GM21737 (cell line): Measurements from ENCODE around the gene GBA3.

Experiments
- ATAC-seq: cut with Tn5 transposase; IDR thresholded peaks from one replicate; pipeline ENCODE4 v1.9.1; 2021; ENCODE audit warnings: mild to moderate bottlenecking, moderate library complexity; ENCODE audit not compliant: unreplicated experiment

The GBA3 gene

DNA sequence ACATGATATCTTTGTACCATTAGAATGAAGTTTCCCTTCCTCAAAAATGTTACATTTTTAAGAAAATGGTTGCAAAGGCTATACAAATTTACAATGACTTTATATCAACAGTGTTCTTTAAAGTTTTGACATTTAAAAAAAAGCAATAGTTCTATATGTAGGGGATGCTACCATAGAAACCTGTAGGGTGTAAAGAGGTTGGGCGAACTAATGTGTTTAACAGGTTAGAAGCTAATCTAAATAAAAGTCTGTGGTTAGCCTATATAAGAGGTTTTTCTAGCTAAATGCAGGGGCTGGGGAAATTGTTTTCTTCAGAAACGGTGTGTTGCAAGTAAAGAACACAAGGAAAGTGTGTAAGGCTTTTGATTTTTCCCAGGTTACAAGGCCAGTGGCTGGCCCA is 73.3 kb downstream of the GBA3 start:
- no peak for ATAC-seq

DNA sequence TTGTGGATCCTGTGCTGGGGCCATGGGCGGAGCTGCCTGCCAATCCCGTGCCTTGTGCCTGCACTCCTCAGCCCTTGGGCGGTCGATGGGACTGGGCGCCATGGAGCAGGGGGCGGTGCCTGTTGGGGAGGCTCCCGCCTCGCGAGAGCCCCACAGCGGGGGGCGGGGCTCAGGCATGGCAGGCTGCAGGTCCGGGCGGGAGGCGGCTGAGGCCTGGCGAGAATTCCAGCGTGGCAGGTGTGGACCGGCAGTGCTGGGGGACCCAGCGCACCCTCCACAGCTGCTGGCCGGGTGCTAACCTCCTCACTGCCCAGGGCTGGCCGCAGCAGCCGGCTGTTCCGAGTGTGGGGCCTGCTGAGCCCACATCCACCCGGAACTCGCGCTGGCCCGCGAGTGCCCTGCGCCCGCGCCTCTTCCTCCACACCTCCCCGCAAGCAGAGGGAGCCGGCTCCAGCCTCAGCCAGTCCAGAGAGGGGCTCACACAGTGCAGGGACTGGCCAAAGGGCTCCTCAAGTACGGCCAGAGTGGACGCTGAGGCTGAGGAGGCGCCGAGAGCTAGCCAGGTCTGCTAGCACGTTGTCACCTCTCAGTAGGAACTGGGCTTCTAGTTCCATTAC is 85.9 kb downstream of the GBA3 start:
- ATAC-seq, result no peak

GRCh38 chr4:22780317-22780716 is 87.6 kb downstream of the GBA3 start:
- no peak for ATAC-seq

- ATAC-seq, result no peak
Measured at GRCh38 chr4:22780797-22781196, 88.1 kb downstream of the GBA3 start.

- ATAC-seq, result no peak
Measured at GRCh38 chr4:22787753-22788375, 95.1 kb downstream of the GBA3 start.

- no peak for ATAC-seq
Measured at GRCh38 chr4:22790631-22791030, 97.9 kb downstream of the GBA3 start.

GRCh38 chr4:22794732-22795131 is 102.0 kb downstream of the GBA3 start:
- ATAC-seq, result no peak

GRCh38 chr4:22801391-22801790 is 108.7 kb downstream of the GBA3 start:
- no peak for ATAC-seq

DNA sequence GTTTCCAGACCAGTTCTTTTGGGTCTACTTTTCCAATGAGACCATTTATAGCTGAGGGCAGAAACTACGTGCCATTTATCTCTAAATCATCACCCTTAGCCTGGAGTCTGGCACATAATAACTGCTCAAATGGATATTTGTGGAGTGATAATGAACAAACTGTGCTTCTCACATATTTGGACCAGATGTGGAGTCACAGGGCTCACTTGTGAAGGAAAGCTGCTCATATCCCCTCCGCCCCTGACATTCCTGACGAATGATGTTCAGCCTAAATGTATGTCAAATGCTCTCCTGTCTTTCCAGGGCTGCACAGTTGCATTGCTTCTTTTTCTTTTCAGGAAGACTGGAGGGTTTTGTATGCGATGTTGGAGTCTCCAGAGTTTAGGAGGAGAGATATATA is 110.1 kb downstream of the GBA3 start:
- no peak for ATAC-seq

DNA sequence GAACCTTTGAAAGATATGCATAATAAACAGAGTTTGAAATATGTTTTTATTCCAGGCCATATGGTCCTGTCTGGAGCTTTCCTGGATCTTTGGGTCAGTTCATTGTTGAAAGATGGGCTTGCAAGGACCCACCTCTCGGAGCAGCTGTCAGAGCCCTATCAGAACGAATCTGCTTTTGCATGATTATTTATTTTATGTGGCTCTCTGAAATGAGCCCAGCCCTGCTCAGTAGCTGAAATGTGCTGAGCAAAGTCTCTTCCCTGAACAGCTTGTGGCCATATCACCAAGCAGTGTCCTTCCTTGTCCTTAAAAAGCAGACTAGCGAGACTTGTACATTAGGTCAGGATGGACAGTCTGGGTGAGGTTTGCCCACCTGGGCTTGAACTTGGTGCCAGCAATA is 110.8 kb downstream of the GBA3 start:
- no peak for ATAC-seq

- ATAC-seq, result no peak
Measured at GRCh38 chr4:22814906-22815305, 122.2 kb downstream of the GBA3 start.

- no peak for ATAC-seq
Measured at GRCh38 chr4:22824091-22824490, 131.4 kb downstream of the GBA3 start.

- ATAC-seq, result no peak
Measured at GRCh38 chr4:22842360-22843018, 149.8 kb downstream of the GBA3 start.

- ATAC-seq, result no peak
Measured at GRCh38 chr4:22848332-22848731, 155.6 kb downstream of the GBA3 start.

DNA sequence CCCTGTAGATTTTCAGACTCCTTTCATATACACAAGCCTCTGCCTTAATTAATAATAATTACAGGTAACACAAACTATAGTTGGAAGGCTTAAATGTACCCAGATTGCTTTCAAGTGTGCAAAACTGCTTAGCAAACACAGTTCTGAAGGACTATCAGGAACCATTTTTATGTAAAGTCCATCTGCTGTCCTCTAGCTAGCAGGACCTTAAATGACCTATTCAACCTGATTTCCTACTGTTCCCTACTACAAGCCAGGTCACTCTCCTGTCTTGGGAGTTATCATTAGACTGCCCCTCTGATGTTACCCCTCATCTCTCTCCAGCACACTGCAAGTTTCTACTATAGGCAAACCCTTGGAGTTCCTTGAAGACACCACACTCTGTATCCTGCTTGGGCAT is 157.3 kb downstream of the GBA3 start:
- ATAC-seq, result no peak

DNA sequence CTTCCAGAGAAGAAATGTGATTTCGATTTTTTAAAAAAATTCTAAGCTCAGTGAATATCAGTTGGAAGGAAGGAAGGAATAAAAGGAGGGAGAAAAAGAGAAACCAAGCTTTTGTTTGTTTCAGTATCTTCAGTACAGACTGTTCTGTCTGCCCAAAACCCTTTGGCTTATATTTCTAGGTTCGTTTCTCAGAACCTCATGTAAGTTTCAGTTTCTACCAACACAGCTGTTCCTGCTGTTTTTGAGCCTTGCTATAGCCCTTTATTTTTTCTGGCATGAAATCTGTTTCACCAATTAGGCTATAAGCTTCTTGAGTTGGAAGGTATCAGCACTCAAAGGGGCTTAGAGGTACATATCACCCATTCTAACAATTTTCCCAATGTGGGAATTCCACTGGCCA is 157.9 kb downstream of the GBA3 start:
- no peak for ATAC-seq

DNA sequence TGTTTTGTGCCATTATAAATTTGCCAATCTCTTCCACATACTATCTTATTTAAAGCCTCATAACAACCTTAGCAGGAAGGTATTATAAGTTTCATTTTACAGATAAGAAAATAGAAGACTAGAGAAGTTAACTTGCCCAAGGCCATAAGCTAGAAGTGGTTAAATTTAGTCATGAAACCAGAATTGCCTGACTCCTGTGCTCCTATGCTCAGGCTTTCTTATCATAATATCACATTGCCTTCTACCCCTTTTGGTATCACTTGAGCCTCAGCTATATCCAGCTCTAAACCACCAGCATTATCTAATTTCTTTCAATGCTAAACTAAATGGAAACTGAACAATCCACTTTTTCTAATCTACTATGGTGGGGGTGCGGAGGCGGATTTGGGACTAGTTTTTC is 164.7 kb downstream of the GBA3 start:
- no peak for ATAC-seq

DNA sequence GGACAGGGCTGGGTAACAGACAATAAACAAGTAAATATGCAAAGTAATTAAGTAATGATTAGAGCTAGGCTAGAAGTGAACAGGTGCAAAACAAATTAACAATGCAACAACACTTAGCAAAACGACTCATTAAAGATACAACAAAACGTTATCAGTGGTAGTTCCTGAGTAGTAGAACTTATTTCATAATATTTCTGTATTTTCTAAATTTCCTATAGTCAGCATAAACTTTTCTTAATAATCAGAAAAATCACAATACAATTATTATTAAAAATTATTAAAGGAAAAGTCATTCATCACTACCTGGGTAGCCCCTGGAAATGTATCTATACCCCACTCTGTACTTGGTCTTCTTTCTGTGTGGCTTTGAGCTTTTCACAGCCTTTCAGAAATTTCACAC is 166.6 kb downstream of the GBA3 start:
- ATAC-seq, result no peak
